Muscle layer of colon (tissue), 2 donors: Measurements from ENCODE around the gene TPPP.

Experiments used
- H3K27ac ChIP-seq: one replicate; pipeline ENCODE4 v1.7.0; 2013; ENCODE audit warnings: low read depth, mild to moderate bottlenecking, low read length, moderate library complexity
- H3K27me3 ChIP-seq, 2 donors: one replicate each; pipeline ENCODE4 v1.7.0; 2013; ENCODE audit warnings: low read length in 2 of 2, mild to moderate bottlenecking in 2 of 2; ENCODE audit not compliant: insufficient read depth in 2 of 2, control insufficient read depth in 1 of 2
- H3K36me3 ChIP-seq: one replicate; pipeline ENCODE4 v1.7.0; 2013; ENCODE audit warnings: mild to moderate bottlenecking, low read length; ENCODE audit not compliant: insufficient read depth
- H3K4me1 ChIP-seq: one replicate; pipeline ENCODE4 v1.7.0; 2013; ENCODE audit warnings: mild to moderate bottlenecking, low read length; ENCODE audit not compliant: insufficient read depth
- H3K4me3 ChIP-seq, 2 donors: one replicate each; pipeline ENCODE4 v1.7.0; 2013; ENCODE audit warnings: low read length in 2 of 2, low read depth in 1 of 2, mild to moderate bottlenecking in 1 of 2, moderate library complexity in 1 of 2
- H3K9ac ChIP-seq: one replicate; pipeline ENCODE4 v1.7.0; 2013; ENCODE audit warnings: low read length
- H3K9me3 ChIP-seq: one replicate; pipeline ENCODE4 v1.7.0; 2013; ENCODE audit warnings: mild to moderate bottlenecking, low read length
- donor health status: abdominal sarcoma.
- donor health status: Adenocarcinoma of cecum.

The TPPP gene

GRCh38 chr5:665956-666711, 27.0 kb downstream of the TPPP start:
- H3K4me3 ChIP-seq, result no peak overlapping the region
- H3K27ac ChIP-seq, result no peak overlapping the region
- H3K9ac ChIP-seq, result no peak overlapping the region
- peaks cover 30% of the 10 kb centered on the region for H3K36me3 ChIP-seq
- peaks cover 10% of the 10 kb centered on the region for H3K4me1 ChIP-seq
- H3K27me3 ChIP-seq, result no peaks in the 10 kb centered on the region
- H3K9me3 ChIP-seq, result no peaks in the 10 kb centered on the region

DNA sequence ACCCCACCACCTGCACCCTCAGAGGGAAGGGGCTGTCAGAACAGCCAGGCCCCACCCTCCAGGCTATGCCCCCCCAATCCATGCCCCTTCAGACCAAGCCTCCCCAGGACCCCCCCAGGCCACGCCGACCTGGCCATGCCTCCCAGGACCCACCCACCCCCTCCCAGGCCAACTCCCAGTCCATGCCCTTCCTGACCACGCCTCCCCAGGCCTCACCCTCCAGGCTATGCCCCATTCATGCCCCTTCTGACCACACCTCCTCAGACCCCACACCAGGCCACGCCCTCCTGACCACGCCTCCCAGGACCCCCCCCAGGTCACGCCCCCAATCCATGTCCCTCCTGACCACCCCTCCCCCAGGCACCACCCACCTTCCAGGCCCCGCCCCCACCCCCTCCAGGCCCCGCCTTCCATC, 27.6 kb downstream of the TPPP start:
- Histone ChIP-seq H3K9me3 (no peaks in the 10 kb centered on the region), H3K9ac (no peak overlapping the region), H3K27me3 (no peaks in the 10 kb centered on the region), H3K4me3 (no peak overlapping the region), H3K27ac (no peak overlapping the region), H3K4me1 (peaks cover 10% of the 10 kb centered on the region), H3K36me3 (peaks cover 32% of the 10 kb centered on the region)

- H3K4me1 ChIP-seq, result peaks cover 10% of the 10 kb centered on the region
- no peak overlapping the region for H3K9ac ChIP-seq
- no peaks in the 10 kb centered on the region for H3K9me3 ChIP-seq
- peaks cover 32% of the 10 kb centered on the region for H3K36me3 ChIP-seq
- H3K4me3 ChIP-seq, result no peak overlapping the region
- no peaks in the 10 kb centered on the region for H3K27me3 ChIP-seq
- H3K27ac ChIP-seq, result no peak overlapping the region
Observed at GRCh38 chr5:664994-665360, 28.2 kb downstream of the TPPP start.

- Histone ChIP-seq H3K36me3 (peaks cover 32% of the 10 kb centered on the region), H3K9ac (no peak overlapping the region), H3K4me1 (peaks cover 10% of the 10 kb centered on the region), H3K4me3 (no peak overlapping the region), H3K27me3 (no peaks in the 10 kb centered on the region), H3K27ac (no peak overlapping the region), H3K9me3 (no peaks in the 10 kb centered on the region)
Observed at GRCh38 chr5:664343-664993, 28.7 kb downstream of the TPPP start.

GRCh38 chr5:663436-664342, 29.5 kb downstream of the TPPP start:
- Histone ChIP-seq H3K4me1 (peaks cover 2% of the 10 kb centered on the region), H3K36me3 (peaks cover 32% of the 10 kb centered on the region), H3K4me3 (no peak overlapping the region), H3K27ac (no peak overlapping the region), H3K9ac (no peak overlapping the region), H3K27me3 (no peaks in the 10 kb centered on the region), H3K9me3 (no peaks in the 10 kb centered on the region)

DNA sequence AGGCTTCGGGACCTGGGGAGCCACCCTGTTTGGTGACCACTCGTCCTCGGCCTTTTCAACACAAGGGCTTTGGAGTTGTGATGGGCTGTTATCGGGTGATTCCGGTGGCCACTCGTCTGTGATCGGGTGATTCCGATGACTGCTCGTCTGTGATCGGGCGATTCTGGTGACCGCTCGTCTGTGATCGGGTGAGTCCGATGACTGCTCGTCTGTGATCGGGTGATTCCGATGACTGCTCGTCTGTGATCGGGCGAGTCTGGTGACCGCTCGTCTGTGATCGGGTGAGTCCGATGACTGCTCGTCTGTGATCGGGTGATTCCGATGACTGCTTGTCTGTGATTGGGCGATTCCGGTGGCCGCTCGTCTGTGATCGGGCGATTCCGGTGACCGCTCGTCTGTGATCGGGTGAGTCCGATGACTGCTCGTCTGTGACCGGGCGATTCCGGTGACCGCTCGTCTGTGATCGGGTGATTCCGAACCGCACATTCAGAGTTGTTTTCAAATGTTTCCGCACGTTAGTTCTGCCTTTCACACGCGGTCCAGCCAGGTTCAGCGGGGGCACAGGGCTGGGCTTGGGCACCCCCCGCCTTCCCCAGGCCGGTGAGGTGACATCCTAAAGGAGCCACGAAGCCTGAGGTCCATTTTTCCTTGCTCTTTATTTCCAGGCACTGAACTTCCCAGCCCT, 30.3 kb downstream of the TPPP start:
- no peak overlapping the region for H3K4me3 ChIP-seq
- H3K4me1 ChIP-seq, result no peaks in the 10 kb centered on the region
- no peaks in the 10 kb centered on the region for H3K9me3 ChIP-seq
- no peaks in the 10 kb centered on the region for H3K27me3 ChIP-seq
- peaks cover 33% of the 10 kb centered on the region for H3K36me3 ChIP-seq
- H3K9ac ChIP-seq, result no peak overlapping the region
- H3K27ac ChIP-seq, result no peak overlapping the region

DNA sequence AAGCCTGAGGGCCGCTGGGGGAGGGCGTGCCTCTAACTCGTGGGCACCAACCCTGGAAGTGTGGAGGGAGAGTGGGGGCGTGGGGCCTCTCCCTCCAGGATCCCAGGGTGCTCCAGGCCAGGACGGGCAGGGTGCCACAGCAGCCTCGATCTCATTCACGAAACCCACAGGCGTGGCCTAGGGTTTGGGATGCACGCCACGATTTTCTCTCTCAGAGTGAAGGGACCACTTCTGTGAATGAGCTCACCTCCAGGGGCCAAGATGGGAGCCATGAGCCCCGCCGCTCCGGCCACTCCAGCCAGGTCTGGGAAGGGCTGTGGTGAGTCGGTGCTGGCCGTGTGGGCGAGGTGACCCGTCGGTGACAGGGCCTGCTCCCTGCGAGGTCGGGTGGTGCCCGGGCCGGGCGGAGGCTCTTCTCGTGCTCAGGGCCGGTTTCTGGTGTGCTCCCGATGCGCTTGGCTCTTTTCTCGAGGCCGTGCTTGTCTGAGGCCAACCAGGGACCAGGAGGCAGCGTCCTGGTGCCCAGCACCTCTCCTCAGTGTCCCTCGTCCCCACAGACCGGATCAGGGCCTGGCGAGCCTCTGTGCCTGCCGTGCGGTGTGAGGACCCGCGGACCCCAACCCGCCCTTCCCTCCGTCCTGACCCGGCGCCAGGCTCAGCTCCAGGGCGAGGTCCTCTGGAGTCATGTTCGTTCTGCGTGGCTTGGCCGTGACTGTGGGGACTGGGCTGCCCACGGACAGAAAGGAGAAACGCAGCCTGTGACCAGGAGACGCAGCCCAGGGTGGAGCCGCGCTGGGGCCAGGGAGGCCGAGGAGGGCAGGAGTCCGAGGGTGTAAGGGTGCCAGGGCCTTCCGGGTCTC, 31.0 kb downstream of the TPPP start:
- Histone ChIP-seq H3K9ac (no peak overlapping the region), H3K27me3 (no peaks in the 10 kb centered on the region), H3K4me3 (no peak overlapping the region), H3K9me3 (no peaks in the 10 kb centered on the region), H3K36me3 (peaks cover 37% of the 10 kb centered on the region), H3K4me1 (no peaks in the 10 kb centered on the region), H3K27ac (no peak overlapping the region)

GRCh38 chr5:660491-661030, 32.6 kb downstream of the TPPP start:
- no peak overlapping the region for H3K27ac ChIP-seq
- H3K4me1 ChIP-seq, result no peaks in the 10 kb centered on the region
- H3K4me3 ChIP-seq, result no peak overlapping the region
- H3K9me3 ChIP-seq, result no peaks in the 10 kb centered on the region
- peaks cover 37% of the 10 kb centered on the region for H3K36me3 ChIP-seq
- H3K9ac ChIP-seq, result no peak overlapping the region
- no peaks in the 10 kb centered on the region for H3K27me3 ChIP-seq

- Histone ChIP-seq H3K4me1 (no peaks in the 10 kb centered on the region), H3K9ac (no peak overlapping the region), H3K27ac (no peak overlapping the region), H3K36me3 (peaks cover 32% of the 10 kb centered on the region), H3K9me3 (no peaks in the 10 kb centered on the region), H3K4me3 (no peak overlapping the region), H3K27me3 (no peaks in the 10 kb centered on the region)
Observed at GRCh38 chr5:659496-660263, 33.5 kb downstream of the TPPP start.

DNA sequence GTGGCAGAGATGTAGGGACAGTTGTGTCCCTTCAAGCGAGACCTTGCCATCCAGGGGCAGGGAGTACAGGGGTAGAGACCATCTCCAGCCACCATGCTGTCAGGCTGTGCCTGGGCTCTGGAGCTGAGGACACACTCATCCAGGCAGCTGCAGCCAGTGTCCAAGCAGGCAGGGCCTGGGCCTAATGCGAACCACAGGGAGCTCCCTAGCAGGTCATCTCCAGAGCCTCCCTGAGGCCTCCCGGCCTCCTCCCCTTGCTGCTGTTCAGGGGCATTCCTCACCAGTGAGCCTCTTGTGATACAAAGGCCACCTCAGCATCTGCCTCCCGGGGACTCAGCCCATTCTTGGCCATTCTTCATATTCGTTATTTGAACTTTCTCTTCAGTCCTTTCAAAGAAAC, 35.0 kb downstream of the TPPP start:
- Histone ChIP-seq H3K4me3 (no peak overlapping the region), H3K27me3 (no peaks in the 10 kb centered on the region), H3K27ac (no peak overlapping the region), H3K36me3 (peaks cover 17% of the 10 kb centered on the region), H3K4me1 (no peaks in the 10 kb centered on the region), H3K9me3 (no peaks in the 10 kb centered on the region), H3K9ac (no peak overlapping the region)
